ENCODE results near the gene CTNNBIP1. TPM values are rescaled to one million over a fixed set of nuclear protein-coding genes. Genes with fewer than 3 reads are reported as not detected.

The CTNNBIP1 gene
- total RNA-seq, 1 experiment from 2014 or later = 44.4 TPM

DNA sequence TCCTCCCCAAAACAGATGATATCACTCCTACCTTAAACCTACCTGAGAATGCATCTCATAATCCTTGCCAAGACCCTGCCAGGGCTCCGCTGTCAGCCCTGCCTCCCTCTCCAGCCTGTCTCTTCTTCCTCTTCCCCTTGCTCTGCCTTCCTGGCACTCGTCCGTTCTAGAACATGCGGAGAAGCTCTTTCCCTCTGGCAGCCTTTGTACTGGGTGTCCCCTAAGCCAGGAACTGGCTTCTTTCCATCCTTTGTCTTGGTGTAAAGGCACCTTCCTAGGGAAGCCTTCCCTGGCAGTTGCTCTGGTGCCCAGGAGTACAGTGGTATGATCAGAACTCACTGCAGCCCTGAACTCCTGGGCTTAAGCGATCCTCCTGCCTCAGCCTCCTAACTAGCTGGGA is 36.1 kb downstream of the CTNNBIP1 start:
- Mint-ChIP-seq H3K36me3 (ENCODE audit: insufficient read depth in 1 of 3, low read depth in 3 of 3) (0 out of 7 replicates have a peak, but pooled peaks cover 0 to 6% (median 0%) of the 10 kb centered on the region in 3 experiments), H3K9me3 (no peaks in the 10 kb centered on the region), H3K27ac (no peak overlapping the region; a peak in 2 of 7 replicates), H3K4me3 (no peak overlapping the region), H3K4me1 (peaks cover 11 to 14% of the 10 kb centered on the region in 2 experiments), H3K27me3 (ENCODE audit: low read depth) (no peaks in the 10 kb centered on the region)
- Histone ChIP-seq H4K8ac (replicated peaks; ENCODE audit: insufficient read length, low read depth, low read length) (no peak overlapping the region), H3K23me2 (ENCODE audit: insufficient read length, low read depth, low read length, poor library complexity, severe bottlenecking) (no peaks in the 10 kb centered on the region), H2BK5ac (ENCODE audit: insufficient read length, low read length) (no peak overlapping the region), H4K20me1 (ENCODE audit: control insufficient read depth, insufficient read depth, insufficient read length) (no peaks in the 10 kb centered on the region), H3T11ph (ENCODE audit: low read length) (no peak overlapping the region), H3K79me2 (ENCODE audit: insufficient read depth, low read length) (no peaks in the 10 kb centered on the region), H4K5ac (ENCODE audit: insufficient read length, low read depth, low read length) (no peak overlapping the region), H3K9me3 (ENCODE audit: control insufficient read depth, low read depth, low read length) (no peaks in the 10 kb centered on the region), H3K9ac (ENCODE audit: extremely low read depth, insufficient read length, low read length) (no peak overlapping the region), H3K23ac (ENCODE audit: insufficient read length, low read depth, low read length) (no peak overlapping the region), H3K27me3 (ENCODE audit: insufficient read depth, low read length) (no peaks in the 10 kb centered on the region), H2BK15ac (ENCODE audit: low read depth, low read length) (no peak overlapping the region), H2BK120ac (ENCODE audit: low read depth, low read length, poor library complexity, severe bottlenecking) (no peak overlapping the region), H2AFZ (ENCODE audit: low read length) (no peak overlapping the region), H3K14ac (ENCODE audit: insufficient read depth, low read length) (no peak overlapping the region), H3K4me2 (ENCODE audit: insufficient read depth, insufficient read length, low read length) (no peak overlapping the region), H3K56ac (ENCODE audit: insufficient read length, low read depth, low read length) (no peak overlapping the region), H3K4ac (ENCODE audit: low read depth, low read length) (no peak overlapping the region), H3K18ac (ENCODE audit: insufficient read length, low read depth, low read length) (no peak overlapping the region), H4K91ac (ENCODE audit: insufficient read length, low read depth, low read length) (no peak overlapping the region), H2BK12ac (ENCODE audit: insufficient read length, low read depth, low read length) (no peak overlapping the region), H3K27ac (ENCODE audit: insufficient read length, low read depth, low read length) (no peak overlapping the region), H3K4me1 (ENCODE audit: insufficient read depth, low read length) (peaks cover 4% of the 10 kb centered on the region; the same call in 1 of the 2 replicates), H3K79me1 (ENCODE audit: insufficient read depth, low read depth, low read length, poor library complexity, severe bottlenecking) (no peaks in the 10 kb centered on the region), H2BK20ac (ENCODE audit: low read depth, low read length, poor library complexity, severe bottlenecking) (no peak overlapping the region), H2AK5ac (ENCODE audit: insufficient read length, low read length) (no peak overlapping the region)
- no CpG with 5 or more reads among the region's 5 CpGs for WGBS (ENCODE audit: extremely low coverage, insufficient read length, low lambda C conversion rate)
- TF ChIP-seq, protein P1, sequence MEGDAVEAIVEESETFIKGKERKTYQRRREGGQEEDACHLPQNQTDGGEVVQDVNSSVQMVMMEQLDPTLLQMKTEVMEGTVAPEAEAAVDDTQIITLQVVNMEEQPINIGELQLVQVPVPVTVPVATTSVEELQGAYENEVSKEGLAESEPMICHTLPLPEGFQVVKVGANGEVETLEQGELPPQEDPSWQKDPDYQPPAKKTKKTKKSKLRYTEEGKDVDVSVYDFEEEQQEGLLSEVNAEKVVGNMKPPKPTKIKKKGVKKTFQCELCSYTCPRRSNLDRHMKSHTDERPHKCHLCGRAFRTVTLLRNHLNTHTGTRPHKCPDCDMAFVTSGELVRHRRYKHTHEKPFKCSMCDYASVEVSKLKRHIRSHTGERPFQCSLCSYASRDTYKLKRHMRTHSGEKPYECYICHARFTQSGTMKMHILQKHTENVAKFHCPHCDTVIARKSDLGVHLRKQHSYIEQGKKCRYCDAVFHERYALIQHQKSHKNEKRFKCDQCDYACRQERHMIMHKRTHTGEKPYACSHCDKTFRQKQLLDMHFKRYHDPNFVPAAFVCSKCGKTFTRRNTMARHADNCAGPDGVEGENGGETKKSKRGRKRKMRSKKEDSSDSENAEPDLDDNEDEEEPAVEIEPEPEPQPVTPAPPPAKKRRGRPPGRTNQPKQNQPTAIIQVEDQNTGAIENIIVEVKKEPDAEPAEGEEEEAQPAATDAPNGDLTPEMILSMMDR (conservative IDR thresholded peaks at IDR 0.05) = no peak
- DNase-seq = no peak
